Endothelial cell of umbilical vein (primary cell): ENCODE results near the gene NR2E1. TPM values are rescaled to one million over a fixed set of nuclear protein-coding genes. Genes with fewer than 3 reads are reported as not detected.

ENCODE experiments used
- BruUV-seq: library from RNA; stranded (reverse); fragments of 400-500 nt; replicated peaks from 2 replicates; lab custom pipeline; 2021; lab: Mats Ljungman, UMichigan
- CTCF ChIA-PET: fragments of 300-600, 350-600 bp; sonication (Branson Sonifier 250); formaldehyde crosslinking; loops from one replicate; lab custom pipeline; 2021; ENCODE audit warnings: antibody characterized with exemption, inconsistent platforms; lab: Charles Lee
- POLR2A ChIA-PET: fragments of 300-600, 350-600 bp; sonication (Branson Sonifier 250); formaldehyde crosslinking; loops from one replicate; lab custom pipeline; 2021; ENCODE audit warnings: antibody characterized with exemption, inconsistent platforms; lab: Charles Lee
- DNase-seq: peaks from one replicate; pipeline ENCODE4 v3.0.0-alpha.2; 2011; ENCODE audit warnings: low read depth, low spot score
- FAIRE-seq: peaks from 2 replicates; lab custom pipeline; 2011; peaks lifted over from hg19 to GRCh38; lab: Jason Lieb, UNC
- H2AFZ ChIP-seq: 2 replicates; pipeline ENCODE4 v1.6.0; 2012; ENCODE audit warnings: low read depth, low read length, control low read depth, inconsistent platforms
- H3K27ac ChIP-seq: 2 replicates; pipeline ENCODE4 v1.5.1; 2011; ENCODE audit warnings: low read depth, mild to moderate bottlenecking, control low read depth, low read length, moderate library complexity; ENCODE audit not compliant: insufficient read depth
- H3K27me3 ChIP-seq, 2 experiments: 2 replicates each; pipeline versions ENCODE4 v1.6.0 to v1.6.1; 2011; ENCODE audit warnings: low read length in 2 of 2, mixed read lengths in 1 of 2; ENCODE audit not compliant: control insufficient read depth in 2 of 2, insufficient read depth in 2 of 2
- H3K36me3 ChIP-seq, 2 experiments: 2 replicates in 1 of 2; 3 replicates in 1 of 2; pipeline ENCODE4 v1.5.1; 2011; ENCODE audit warnings: low read length in 2 of 2, mild to moderate bottlenecking in 1 of 2, moderate library complexity in 1 of 2; ENCODE audit not compliant: control insufficient read depth in 2 of 2, insufficient read depth in 2 of 2; ENCODE audit errors: extremely low read depth in 1 of 2
- H3K4me1 ChIP-seq: 3 replicates; pipeline ENCODE4 v1.5.1; 2011; ENCODE audit warnings: mild to moderate bottlenecking, low read length; ENCODE audit not compliant: control insufficient read depth, insufficient read depth; ENCODE audit errors: extremely low read depth
- H3K4me2 ChIP-seq: 2 replicates; pipeline ENCODE4 v1.6.1; 2011; ENCODE audit warnings: low read length, control low read depth, mixed read lengths; ENCODE audit not compliant: insufficient read depth
- H3K4me3 ChIP-seq, 3 experiments: fragments of 200-600 bp in 1 of 3; sonication (generic), shearing (Covaris generic) in 1 of 3; replicated peaks in 1 of 3; 2 replicates each; pipeline ENCODE4 v1.5.1; 2011 to 2016; ENCODE audit warnings: control low read depth in 3 of 3, low read length in 3 of 3, mild to moderate bottlenecking in 2 of 3, inconsistent platforms in 1 of 3, low read depth in 1 of 3, moderate library complexity in 1 of 3; ENCODE audit not compliant: insufficient read depth in 1 of 3
- H3K79me2 ChIP-seq: 2 replicates; pipeline ENCODE4 v1.6.0; 2012; ENCODE audit warnings: low read length, inconsistent platforms; ENCODE audit not compliant: control insufficient read depth, insufficient read depth
- H3K9ac ChIP-seq: replicated peaks from 2 replicates; pipeline ENCODE3; 2011; ENCODE audit warnings: low read length, control low read depth; ENCODE audit not compliant: insufficient read depth; ENCODE audit errors: extremely low read depth
- H3K9me1 ChIP-seq: replicated peaks from 3 replicates; pipeline ENCODE4 v1.6.0; 2011; ENCODE audit warnings: mild to moderate bottlenecking, low read length; ENCODE audit not compliant: control insufficient read depth, insufficient read depth; ENCODE audit errors: extremely low read depth
- H3K9me3 ChIP-seq: replicated peaks from 2 replicates; pipeline ENCODE4 v1.5.1; 2012; ENCODE audit warnings: low read length, inconsistent platforms; ENCODE audit not compliant: control insufficient read depth, insufficient read depth
- H4K20me1 ChIP-seq: replicated peaks from 2 replicates; pipeline ENCODE3; 2011; ENCODE audit warnings: mild to moderate bottlenecking, low read length; ENCODE audit not compliant: control insufficient read depth, insufficient read depth; ENCODE audit errors: extremely low read depth
- CTCF ChIP-seq, 2 donors: IDR thresholded peaks; 1 replicate in 1 of 2; 2 replicates in 1 of 2; pipeline ENCODE4 v1.5.1; 2011; ENCODE audit warnings: low read length in 2 of 2, mild to moderate bottlenecking in 2 of 2, moderate library complexity in 2 of 2, control low read depth in 1 of 2, inconsistent platforms in 1 of 2, low read depth in 1 of 2; ENCODE audit not compliant: insufficient read depth in 1 of 2; ENCODE audit errors: extremely low read depth in 1 of 2
- EZH2 ChIP-seq: IDR thresholded peaks from 2 replicates; pipeline ENCODE4 v1.6.1; 2012; ENCODE audit warnings: borderline replicate concordance, low read depth, mild to moderate bottlenecking, moderate library complexity, low read length, inconsistent platforms; ENCODE audit not compliant: severe bottlenecking
- FOS ChIP-seq: IDR thresholded peaks from 2 replicates; pipeline ENCODE4 v1.6.1; 2011; ENCODE audit warnings: mild to moderate bottlenecking, low read length, moderate library complexity, borderline replicate concordance; ENCODE audit not compliant: insufficient read depth
- GATA2 ChIP-seq: IDR thresholded peaks from 2 replicates; pipeline ENCODE4 v1.7.0; 2011; ENCODE audit warnings: low read depth, mild to moderate bottlenecking, moderate library complexity, mixed read lengths, low read length; ENCODE audit not compliant: insufficient read length, insufficient read depth
- JUN ChIP-seq: IDR thresholded peaks from 2 replicates; pipeline ENCODE4 v1.6.1; 2011; ENCODE audit warnings: borderline replicate concordance, low read depth; ENCODE audit not compliant: insufficient read length, insufficient read depth
- MAX ChIP-seq: IDR thresholded peaks from 2 replicates; pipeline ENCODE4 v1.6.1; 2011; ENCODE audit not compliant: insufficient read depth, insufficient read length
- MYC ChIP-seq: IDR thresholded peaks from one replicate; pipeline ENCODE4 v1.6.1; 2011; ENCODE audit warnings: mild to moderate bottlenecking, low read depth, low read length
- POLR2A ChIP-seq: IDR thresholded peaks from 2 replicates; pipeline ENCODE4 v1.6.1; 2012; ENCODE audit warnings: low read depth, mild to moderate bottlenecking, control low read depth, low read length
- POLR2AphosphoS5 ChIP-seq: IDR thresholded peaks from 2 replicates; pipeline ENCODE4 v1.6.1; 2012; ENCODE audit warnings: low read depth, mild to moderate bottlenecking, control low read depth, low read length, moderate library complexity; ENCODE audit not compliant: insufficient read depth
- dilution Hi-C: fragments of 300-500 bp; cut with MboI; formaldehyde crosslinking; loops from one replicate; pipeline ENCODE4 v1.15.0; 2019; ENCODE audit warnings: low sequenced_read_pairs; ENCODE audit not compliant: extremely low pct_ligation_motif_present
- intact Hi-C: fragments of 100-400 bp; cut with micrococcal nuclease; formaldehyde crosslinking; loops from one replicate; pipeline ENCODE4 v1.10.0; 2022
- polyA plus RNA-seq, 4 experiments: library from polyadenylated mRNA; depleted of rRNA in 3 of 4; stranded (reverse) in 3 of 4; unstranded in 1 of 4; fragments of >200 nt; gene quantifications; 2 replicates each; pipeline versions ENCODE4 v1.2.1 to v1.2.3, GENCODE V29; 2011 to 2012; ENCODE audit warnings: missing spikeins in 1 of 4
- total RNA-seq: library from RNA; stranded (reverse); gene quantifications from 2 replicates; pipeline ENCODE4 v1.2.3, GENCODE V29; 2021

NR2E1 gene
- total and polyA plus RNA-seq, 2 donors (not counting 3 experiments of a cell fraction or from before 2014, with no cell fraction given), result not detected

- no peaks in the 10 kb centered on the region for H4K20me1 ChIP-seq
- CTCF ChIA-PET, result interaction anchor here (1.0 to 1.5 kb wide), 2 partner anchors 41 to 335 kb away, joined by 3 to 4 read pairs; no protein-coding TSS in a partner anchor
- no TSS peak for BruUV-seq
- H3K79me2 ChIP-seq, result no peaks in the 10 kb centered on the region
- no peaks in the 10 kb centered on the region for H3K4me1 ChIP-seq
- POLR2A ChIA-PET, result no interaction called here
- no peaks in the 10 kb centered on the region for H3K9me1 ChIP-seq
- peaks cover 60 to 74% of the 10 kb centered on the region in 2 experiments for H3K27me3 ChIP-seq
- no peaks in the 10 kb centered on the region for H3K9me3 ChIP-seq
- no peak for TF ChIP-seq EZH2
- TF ChIP-seq POLR2AphosphoS5, result no peak
- no peak for TF ChIP-seq GATA2
- no peak for TF ChIP-seq MAX
- no peak for TF ChIP-seq JUN
- TF ChIP-seq POLR2A, result no peak
- no peak for TF ChIP-seq MYC
- no peak for TF ChIP-seq CTCF (IDR thresholded peaks at IDR 0.05; ENCODE audit: extremely low read depth in 1 of 2, insufficient read depth in 1 of 2, low read depth in 1 of 2, low read length in 2 of 2)
- no peak for TF ChIP-seq FOS
- H3K27ac ChIP-seq, result no peak overlapping the region
- dilution Hi-C loops, result no loop called here
- H2AFZ ChIP-seq, result no peak overlapping the region
- H3K9ac ChIP-seq, result no peak overlapping the region
- FAIRE-seq, result no peak
- H3K4me3 ChIP-seq, result no peak overlapping the region
- no peaks in the 10 kb centered on the region for H3K36me3 ChIP-seq
- no peak overlapping the region for H3K4me2 ChIP-seq
- no peak for DNase-seq
- intact Hi-C loops, result loop anchor here (5.0 kb wide), 2 partner anchors 106 to 789 kb away; partner anchors contain the start of gene SNX3
Observed at GRCh38 chr6:108156180-108156937, 9.5 kb upstream of the NR2E1 start.
